GM21528 (cell line): Measurements from ENCODE around the gene OR10V1.
"Not testable (repeated sequence)": the region's sequence is repeated elsewhere in the genome, so short reads cannot be mapped to it uniquely, and the experiment has no call there.

Experiments used
- ATAC-seq: cut with Tn5 transposase; IDR thresholded peaks from one replicate; pipeline ENCODE4 v1.9.1; 2021; ENCODE audit warnings: mild to moderate bottlenecking, moderate library complexity; ENCODE audit not compliant: unreplicated experiment, low FRiP score

OR10V1 gene

GRCh38 chr11:59716051-59716450, 2.4 kb upstream of the OR10V1 start:
- no peak for ATAC-seq

GRCh38 chr11:59710136-59710847, 3.4 kb downstream of the OR10V1 start:
- ATAC-seq, result no peak

GRCh38 chr11:59708537-59708936, 5.1 kb downstream of the OR10V1 start:
- ATAC-seq, result no peak

- ATAC-seq, result no peak
These were observed 6.3 kb downstream of the OR10V1 start for GRCh38 chr11:59707371-59707770.

- no peak for ATAC-seq
These were observed 6.9 kb downstream of the OR10V1 start for GRCh38 chr11:59706518-59707285.

- ATAC-seq, result no peak
These were observed 8.4 kb downstream of the OR10V1 start for GRCh38 chr11:59705294-59705693.

GRCh38 chr11:59703515-59703914, 10.1 kb downstream of the OR10V1 start:
- not testable (repeated sequence) for ATAC-seq

GRCh38 chr11:59700157-59700556, 13.5 kb downstream of the OR10V1 start:
- not testable (repeated sequence) for ATAC-seq

- no peak for ATAC-seq
These were observed 15.1 kb downstream of the OR10V1 start for GRCh38 chr11:59698506-59698905.

GRCh38 chr11:59692915-59693314, 20.7 kb downstream of the OR10V1 start:
- ATAC-seq, result no peak

- no peak for ATAC-seq
These were observed 22.5 kb downstream of the OR10V1 start for GRCh38 chr11:59691156-59691555.

GRCh38 chr11:59689015-59689414, 24.6 kb downstream of the OR10V1 start:
- ATAC-seq, result no peak

GRCh38 chr11:59681260-59681725, 32.4 kb downstream of the OR10V1 start:
- not testable (repeated sequence) for ATAC-seq

- ATAC-seq, result peak; percentile 71
These were observed 33.1 kb downstream of the OR10V1 start for GRCh38 chr11:59680287-59681154.

GRCh38 chr11:59679347-59679746, 34.3 kb downstream of the OR10V1 start:
- no peak for ATAC-seq

- ATAC-seq, result no peak
These were observed 34.9 kb downstream of the OR10V1 start for GRCh38 chr11:59678813-59679165.

- ATAC-seq, result no peak
These were observed 35.4 kb downstream of the OR10V1 start for GRCh38 chr11:59678118-59678812.

- ATAC-seq, result no peak
These were observed 37.4 kb downstream of the OR10V1 start for GRCh38 chr11:59676205-59676604.

- no peak for ATAC-seq
These were observed 39.4 kb downstream of the OR10V1 start for GRCh38 chr11:59674291-59674690.

- no peak for ATAC-seq
These were observed 40.4 kb downstream of the OR10V1 start for GRCh38 chr11:59673291-59673690.
